ENCODE results near the gene CTNND1. TPM values are rescaled to one million over a fixed set of nuclear protein-coding genes. Genes with fewer than 3 reads are reported as not detected.

CTNND1 gene
- total RNA-seq, 4 donors from 2014 or later: 19.7 to 29.8 (median 24.5) TPM

GRCh38 chr11:57787920-57788702, 26.5 kb downstream of the CTNND1 start:
- peaks cover 0 to 11% of the 10 kb centered on the region in 2 donors for H3K36me3 ChIP-seq
- no peaks in the 10 kb centered on the region for H3K9me3 ChIP-seq
- TF ChIP-seq, protein P1, sequence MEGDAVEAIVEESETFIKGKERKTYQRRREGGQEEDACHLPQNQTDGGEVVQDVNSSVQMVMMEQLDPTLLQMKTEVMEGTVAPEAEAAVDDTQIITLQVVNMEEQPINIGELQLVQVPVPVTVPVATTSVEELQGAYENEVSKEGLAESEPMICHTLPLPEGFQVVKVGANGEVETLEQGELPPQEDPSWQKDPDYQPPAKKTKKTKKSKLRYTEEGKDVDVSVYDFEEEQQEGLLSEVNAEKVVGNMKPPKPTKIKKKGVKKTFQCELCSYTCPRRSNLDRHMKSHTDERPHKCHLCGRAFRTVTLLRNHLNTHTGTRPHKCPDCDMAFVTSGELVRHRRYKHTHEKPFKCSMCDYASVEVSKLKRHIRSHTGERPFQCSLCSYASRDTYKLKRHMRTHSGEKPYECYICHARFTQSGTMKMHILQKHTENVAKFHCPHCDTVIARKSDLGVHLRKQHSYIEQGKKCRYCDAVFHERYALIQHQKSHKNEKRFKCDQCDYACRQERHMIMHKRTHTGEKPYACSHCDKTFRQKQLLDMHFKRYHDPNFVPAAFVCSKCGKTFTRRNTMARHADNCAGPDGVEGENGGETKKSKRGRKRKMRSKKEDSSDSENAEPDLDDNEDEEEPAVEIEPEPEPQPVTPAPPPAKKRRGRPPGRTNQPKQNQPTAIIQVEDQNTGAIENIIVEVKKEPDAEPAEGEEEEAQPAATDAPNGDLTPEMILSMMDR (IDR thresholded peaks at IDR 0.05 in 4 of 5, conservative IDR thresholded peaks at IDR 0.05 in 1 of 5): no peak
- TF ChIP-seq POLR2A (IDR thresholded peaks at IDR 0.05): no peak
- no peaks in the 10 kb centered on the region for H3K27me3 ChIP-seq
- H3K4me1 ChIP-seq: peaks cover 47 to 55% of the 10 kb centered on the region in 2 donors
- no peak for ATAC-seq
- in situ Hi-C loops (cut with MboI; ENCODE audit: low sequenced_read_pairs in 4 of 4): no loop called here
- H3K4me3 ChIP-seq: no peak overlapping the region
- no peak for DNase-seq
- intact Hi-C loops (cut with DNase I; ENCODE audit: low total_unique reads): no loop called here
- H3K27ac ChIP-seq: peak overlapping the region in 3 of 4 donors; percentile 1 to 48 (median 1)

- in situ Hi-C loops (cut with MboI; ENCODE audit: low sequenced_read_pairs in 4 of 4) (no loop called here), intact Hi-C loops (cut with DNase I; ENCODE audit: low total_unique reads) (no loop called here)
- Histone ChIP-seq H3K9me3 (no peaks in the 10 kb centered on the region), H3K4me3 (no peak overlapping the region), H3K36me3 (peaks cover 0 to 11% of the 10 kb centered on the region in 2 donors), H3K4me1 (peaks cover 53 to 60% of the 10 kb centered on the region in 2 donors), H3K27me3 (no peaks in the 10 kb centered on the region), H3K27ac (peak overlapping the region in 1 of 4 donors; percentile 48)
- no peak for DNase-seq
- no peak for ATAC-seq
- TF ChIP-seq, protein P1 (IDR thresholded peaks at IDR 0.05 in 4 of 5, conservative IDR thresholded peaks at IDR 0.05 in 1 of 5): no peak
- TF ChIP-seq POLR2A (IDR thresholded peaks at IDR 0.05): no peak
Observed at GRCh38 chr11:57788703-57789088, 27.1 kb downstream of the CTNND1 start.

DNA sequence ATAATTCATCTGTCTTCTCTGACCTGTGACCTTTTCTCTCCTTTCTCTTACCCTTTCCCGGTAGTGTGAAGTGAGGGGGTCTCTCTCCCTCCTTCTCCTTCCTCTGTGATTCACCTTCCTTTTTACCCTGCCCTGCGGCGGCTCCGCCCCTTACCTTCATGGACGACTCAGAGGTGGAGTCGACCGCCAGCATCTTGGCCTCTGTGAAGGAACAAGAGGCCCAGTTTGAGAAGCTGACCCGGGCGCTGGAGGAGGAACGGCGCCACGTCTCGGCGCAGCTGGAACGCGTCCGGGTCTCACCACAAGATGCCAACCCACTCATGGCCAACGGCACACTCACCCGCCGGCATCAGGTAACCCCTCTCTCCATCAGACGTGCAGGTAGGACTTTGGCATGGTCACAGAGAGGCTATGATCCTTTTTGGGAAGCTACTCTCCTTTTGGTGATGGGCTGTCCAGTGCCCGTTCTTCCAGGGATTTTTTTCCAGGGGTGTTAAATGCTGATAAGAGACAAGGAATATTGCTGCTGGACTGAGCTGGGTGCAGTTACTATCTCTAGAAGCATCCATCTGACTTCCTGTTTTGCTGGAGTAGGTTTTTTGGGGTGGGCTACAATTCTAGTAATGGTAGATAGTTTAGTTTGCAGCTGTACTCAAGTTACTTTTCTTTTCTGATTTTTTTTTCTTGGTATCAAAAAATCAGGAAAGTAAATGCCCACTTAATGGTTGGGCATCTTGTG, 29.9 kb downstream of the CTNND1 start:
- in situ Hi-C loops (cut with MboI; ENCODE audit: low sequenced_read_pairs in 4 of 4): no loop called here
- intact Hi-C loops (cut with DNase I; ENCODE audit: low total_unique reads): loop anchor here (10.0 kb wide), 1 partner anchor 227 kb away; the partner anchor contains the start of gene UBE2L6
- Histone ChIP-seq H3K4me1 (peaks cover 48 to 52% of the 10 kb centered on the region in 2 donors), H3K27me3 (no peaks in the 10 kb centered on the region), H3K27ac (peak overlapping the region in 3 of 4 donors; percentile 40 to 46 (median 41)), H3K36me3 (peaks cover 0 to 25% of the 10 kb centered on the region in 2 donors), H3K4me3 (no peak overlapping the region), H3K9me3 (no peaks in the 10 kb centered on the region)
- no peak for TF ChIP-seq POLR2A (IDR thresholded peaks at IDR 0.05)
- TF ChIP-seq, protein P1 (IDR thresholded peaks at IDR 0.05 in 4 of 5, conservative IDR thresholded peaks at IDR 0.05 in 1 of 5): no peak
- ATAC-seq (no peak), DNase-seq (no peak)

- no peak for ATAC-seq
- no peaks in the 10 kb centered on the region for H3K9me3 ChIP-seq
- peak in 1 of 2 donors; percentile 50 for DNase-seq
- intact Hi-C loops (cut with DNase I; ENCODE audit: low total_unique reads) (loop anchor here (10.0 kb wide), 1 partner anchor 227 kb away; the partner anchor contains the start of gene UBE2L6), in situ Hi-C loops (cut with MboI; ENCODE audit: low sequenced_read_pairs in 4 of 4) (no loop called here)
- H3K27ac ChIP-seq: peak overlapping the region; percentile 40 to 48 (median 44)
- H3K4me1 ChIP-seq: peaks cover 42 to 46% of the 10 kb centered on the region in 2 donors
- no peak overlapping the region for H3K4me3 ChIP-seq
- H3K27me3 ChIP-seq: no peaks in the 10 kb centered on the region
- peaks cover 0 to 30% of the 10 kb centered on the region in 2 donors for H3K36me3 ChIP-seq
- TF ChIP-seq POLR2A (IDR thresholded peaks at IDR 0.05): no peak
- TF ChIP-seq, protein P1 (IDR thresholded peaks at IDR 0.05 in 4 of 5, conservative IDR thresholded peaks at IDR 0.05 in 1 of 5): no peak
Observed at GRCh38 chr11:57792060-57792541, 30.5 kb downstream of the CTNND1 start.
